Stimulated activated naive B cell treated with anti-CD40 and anti-IgM and Interleukin-4, amounts not matched to agents 10 μg/mL and 1 μg/mL and 100 μg/mL, for 72 hours (primary cell): Measurements from ENCODE around the gene DBNDD1.

Source experiments
- ATAC-seq, 2 donors: fragments of 150-1000 bp; cut with Tn5 transposase; replicated peaks; 2 replicates each; pipeline ENCODE4 v1.10.0; 2021; ENCODE audit warnings: moderate library complexity in 1 of 2
- DNase-seq: peaks from one replicate; pipeline ENCODE4 v3.0.0; 2021
- H3K27ac Mint-ChIP-seq: one replicate; pipeline ENCODE4 v1.8.0; 2022; ENCODE audit warnings: mild to moderate bottlenecking, mixed read lengths
- H3K27me3 Mint-ChIP-seq, 2 donors: one replicate each; pipeline ENCODE4 v1.8.0; 2022; ENCODE audit warnings: mixed read lengths in 2 of 2
- H3K36me3 Mint-ChIP-seq, 2 donors: one replicate each; pipeline ENCODE4 v1.8.0; 2022; ENCODE audit warnings: mixed read lengths in 2 of 2, mild to moderate bottlenecking in 1 of 2
- H3K4me1 Mint-ChIP-seq, 2 donors: one replicate each; pipeline ENCODE4 v1.8.0; 2022; ENCODE audit warnings: mixed read lengths in 2 of 2, mild to moderate bottlenecking in 1 of 2
- H3K4me3 Mint-ChIP-seq, 2 donors: one replicate each; pipeline ENCODE4 v1.8.0; 2022; ENCODE audit warnings: mild to moderate bottlenecking in 2 of 2, mixed read lengths in 2 of 2, moderate library complexity in 1 of 2
- H3K9me3 Mint-ChIP-seq, 2 donors: one replicate each; pipeline ENCODE4 v1.8.0; 2022; ENCODE audit warnings: mixed read lengths in 2 of 2, mild to moderate bottlenecking in 1 of 2

Gene DBNDD1

DNA sequence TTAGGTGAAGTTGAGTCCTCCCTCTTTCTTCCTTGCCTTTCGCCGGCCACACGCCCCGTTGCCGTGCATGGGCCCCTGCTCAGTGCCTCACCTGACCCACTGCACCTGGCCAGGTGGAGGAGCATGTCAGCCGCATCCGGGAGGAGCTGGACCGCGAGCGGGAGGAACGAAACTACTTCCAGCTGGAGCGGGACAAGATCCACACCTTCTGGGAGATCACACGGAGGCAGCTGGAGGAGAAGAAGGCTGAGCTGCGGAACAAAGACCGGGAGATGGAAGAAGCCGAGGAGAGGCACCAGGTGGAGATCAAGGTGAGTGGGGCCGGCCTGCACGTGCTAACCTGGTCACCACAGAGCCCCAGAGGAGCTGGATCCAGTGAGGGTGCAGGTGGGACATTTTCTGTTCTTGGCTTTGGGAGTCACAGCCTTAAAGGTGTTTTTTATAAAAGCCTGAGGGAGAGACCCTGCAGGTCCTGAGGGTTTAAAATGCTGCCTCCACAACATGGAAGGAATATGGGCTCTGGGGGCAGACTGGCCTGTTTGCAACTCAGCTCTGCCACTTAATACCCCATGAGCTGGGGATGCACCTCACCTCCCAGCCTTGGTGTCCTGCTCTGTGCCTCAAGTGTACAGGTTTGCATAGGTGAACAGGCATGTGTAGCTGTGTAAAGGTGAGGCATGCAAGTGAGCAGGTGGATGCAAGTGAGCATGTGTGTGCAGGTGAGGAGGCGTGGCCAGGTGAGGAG is 12.1 kb upstream of the DBNDD1 start:
- peak in 1 of 2 donors; percentile 39 for ATAC-seq
- Mint-ChIP-seq H3K4me3 (peak overlapping the region; percentile 57 to 82), H3K9me3 (peaks cover 6 to 11% of the 10 kb centered on the region in 2 donors), H3K4me1 (peaks cover 9 to 12% of the 10 kb centered on the region in 2 donors), H3K27me3 (peaks cover 10 to 13% of the 10 kb centered on the region in 2 donors), H3K27ac (peak overlapping the region; percentile 97), H3K36me3 (peaks cover 27 to 34% of the 10 kb centered on the region in 2 donors)
- no peak for DNase-seq

DNA sequence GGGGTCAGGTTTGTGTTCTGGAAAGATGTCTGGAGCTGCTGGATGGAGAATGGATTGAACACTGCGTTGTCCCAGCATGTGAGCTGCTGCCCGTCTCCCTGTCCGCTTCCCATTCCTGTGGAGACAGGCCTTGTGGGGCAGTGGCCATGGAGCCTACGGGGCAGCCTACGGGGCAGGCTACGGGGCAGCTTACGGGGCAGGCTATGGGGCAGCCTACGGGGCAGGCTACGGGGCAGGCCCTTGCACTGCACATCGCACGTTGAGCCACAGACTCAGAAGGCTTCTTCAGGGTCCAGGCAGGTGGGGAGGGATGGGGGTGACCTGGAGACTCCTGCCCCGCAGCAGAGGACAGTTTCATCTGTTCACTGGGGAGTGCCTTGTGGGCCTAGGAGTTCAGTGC is 9.7 kb upstream of the DBNDD1 start:
- Mint-ChIP-seq H3K27ac (no peak overlapping the region), H3K4me1 (peaks cover 9 to 18% of the 10 kb centered on the region in 2 donors), H3K27me3 (peaks cover 10 to 13% of the 10 kb centered on the region in 2 donors), H3K36me3 (peaks cover 21 to 25% of the 10 kb centered on the region in 2 donors), H3K4me3 (no peak overlapping the region), H3K9me3 (peaks cover 6 to 11% of the 10 kb centered on the region in 2 donors)
- no peak for ATAC-seq
- no peak for DNase-seq

DNA sequence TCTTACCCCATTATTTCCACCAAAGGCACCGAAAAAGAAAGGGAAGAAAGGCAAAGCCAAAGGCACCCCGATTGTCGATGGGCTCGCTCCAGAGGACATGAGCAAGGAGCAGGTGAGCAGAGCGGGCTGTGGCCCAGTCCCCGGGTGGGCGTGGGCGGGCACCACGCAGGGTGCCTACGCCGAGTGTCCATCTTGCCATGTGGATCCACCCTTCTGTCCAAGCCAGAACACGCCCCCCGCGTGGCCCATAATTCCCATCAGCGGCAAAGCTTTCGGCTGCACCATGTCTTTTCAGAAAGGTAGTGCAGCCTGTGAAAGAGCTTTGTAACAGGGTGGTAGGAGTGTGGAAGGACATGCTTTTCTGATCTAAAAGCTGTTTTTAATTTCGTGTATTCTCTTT is 8.4 kb upstream of the DBNDD1 start:
- Mint-ChIP-seq H3K27ac (no peak overlapping the region), H3K4me3 (no peak overlapping the region), H3K4me1 (peaks cover 9 to 25% of the 10 kb centered on the region in 2 donors), H3K27me3 (peaks cover 10 to 13% of the 10 kb centered on the region in 2 donors), H3K9me3 (peaks cover 6 to 11% of the 10 kb centered on the region in 2 donors), H3K36me3 (peaks cover 15 to 16% of the 10 kb centered on the region in 2 donors)
- DNase-seq (no peak), ATAC-seq (no peak)

GRCh38 chr16:90026135-90026534 is 6.9 kb upstream of the DBNDD1 start:
- Mint-ChIP-seq H3K36me3 (peaks cover 4 to 5% of the 10 kb centered on the region in 2 donors), H3K9me3 (peaks cover 0 to 3% of the 10 kb centered on the region in 2 donors), H3K27me3 (peaks cover under 1 to 3% of the 10 kb centered on the region in 2 donors), H3K27ac (no peak overlapping the region), H3K4me3 (no peak overlapping the region), H3K4me1 (peaks cover 2 to 29% of the 10 kb centered on the region in 2 donors)
- DNase-seq (no peak), ATAC-seq (peak in 1 of 2 donors; percentile 33)

- Mint-ChIP-seq H3K27me3 (peaks cover 0 to 3% of the 10 kb centered on the region in 2 donors), H3K36me3 (peaks cover 2 to 3% of the 10 kb centered on the region in 2 donors), H3K9me3 (peaks cover 0 to 3% of the 10 kb centered on the region in 2 donors), H3K4me1 (peaks cover 6 to 46% of the 10 kb centered on the region in 2 donors), H3K4me3 (peak overlapping the region; percentile 86), H3K27ac (peak overlapping the region; percentile 71)
- DNase-seq (no peak), ATAC-seq (no peak)
These were observed 3.8 kb upstream of the DBNDD1 start for GRCh38 chr16:90023078-90023447.

- Mint-ChIP-seq H3K36me3 (peaks cover 2 to 3% of the 10 kb centered on the region in 2 donors), H3K27me3 (peaks cover 0 to 3% of the 10 kb centered on the region in 2 donors), H3K9me3 (peaks cover 0 to 3% of the 10 kb centered on the region in 2 donors), H3K4me1 (peaks cover 6 to 52% of the 10 kb centered on the region in 2 donors), H3K27ac (peak overlapping the region; percentile 73), H3K4me3 (peak overlapping the region; percentile 86)
- DNase-seq (peak; percentile 85), ATAC-seq (peak; percentile 84 to 88)
These were observed 3.2 kb upstream of the DBNDD1 start for GRCh38 chr16:90022209-90023077.

GRCh38 chr16:90020838-90021382 is 1.7 kb upstream of the DBNDD1 start:
- Mint-ChIP-seq H3K36me3 (peaks cover 2 to 3% of the 10 kb centered on the region in 2 donors), H3K27me3 (peaks cover 0 to 3% of the 10 kb centered on the region in 2 donors), H3K9me3 (peaks cover 0 to 3% of the 10 kb centered on the region in 2 donors), H3K27ac (no peak overlapping the region), H3K4me3 (peak overlapping the region; percentile 2 to 25), H3K4me1 (peaks cover 6 to 50% of the 10 kb centered on the region in 2 donors)
- no peak for DNase-seq
- no peak for ATAC-seq

- Mint-ChIP-seq H3K27me3 (peaks cover 0 to 7% of the 10 kb centered on the region in 2 donors), H3K36me3 (peaks cover 2 to 3% of the 10 kb centered on the region in 2 donors), H3K27ac (peak overlapping the region; percentile 3)
These were observed 1.1 kb upstream of the DBNDD1 start for GRCh38 chr16:90020260-90020837.

DNA sequence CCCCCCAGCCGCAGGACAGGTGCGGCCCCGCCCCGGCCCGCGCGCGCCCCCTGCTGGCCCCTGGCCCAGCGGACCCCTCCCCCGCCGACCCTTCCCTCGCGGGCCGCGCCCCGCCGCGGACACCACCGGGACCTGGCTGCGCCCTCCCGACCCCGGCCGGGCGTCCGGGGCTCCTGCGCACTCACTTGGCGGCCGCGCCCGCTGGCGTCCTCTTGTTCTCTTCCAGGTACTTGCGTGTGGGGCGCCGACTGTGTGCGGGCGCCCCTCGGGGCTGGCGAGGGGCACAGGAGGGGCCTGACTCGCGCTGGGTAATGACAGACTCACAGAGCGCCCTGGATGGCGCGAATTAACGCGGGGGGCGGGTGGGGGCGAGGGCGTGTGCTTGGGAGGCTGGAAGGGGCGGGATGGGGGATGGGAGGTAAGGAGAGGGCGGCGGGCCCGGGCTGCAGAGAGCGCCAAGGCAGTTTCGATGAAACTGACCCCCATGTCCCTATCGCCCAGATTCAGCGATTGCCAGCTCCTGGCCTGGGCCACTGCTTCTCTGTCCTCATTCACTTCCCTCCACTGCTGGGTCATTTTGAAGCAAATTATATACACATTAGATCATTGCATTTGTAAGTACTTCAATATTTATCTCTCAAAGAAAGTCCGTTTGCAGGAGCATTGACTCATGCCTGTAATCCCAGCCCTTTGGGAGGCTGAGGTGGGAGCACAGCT is 445 bp upstream of the DBNDD1 start:
- peaks cover 2 to 3% of the 10 kb centered on the region in 2 donors for H3K36me3 Mint-ChIP-seq
- peaks cover 0 to 3% of the 10 kb centered on the region in 2 donors for H3K9me3 Mint-ChIP-seq
- no peak for DNase-seq
- H3K4me3 Mint-ChIP-seq: peak overlapping the region; percentile 78 to 86
- peaks cover 0 to 7% of the 10 kb centered on the region in 2 donors for H3K27me3 Mint-ChIP-seq
- peak; percentile 38 to 60 for ATAC-seq
- H3K27ac Mint-ChIP-seq: peak overlapping the region; percentile 47
- H3K4me1 Mint-ChIP-seq: peaks cover 9 to 61% of the 10 kb centered on the region in 2 donors

More at GRCh38 chr16:90020260-90020837, 1.1 kb upstream of the DBNDD1 start:
- peaks cover 9 to 54% of the 10 kb centered on the region in 2 donors for H3K4me1 Mint-ChIP-seq
- DNase-seq (no peak), ATAC-seq (no peak)
- H3K4me3 Mint-ChIP-seq: peak overlapping the region; percentile 70 to 86
- H3K9me3 Mint-ChIP-seq: peaks cover 0 to 3% of the 10 kb centered on the region in 2 donors

DNA sequence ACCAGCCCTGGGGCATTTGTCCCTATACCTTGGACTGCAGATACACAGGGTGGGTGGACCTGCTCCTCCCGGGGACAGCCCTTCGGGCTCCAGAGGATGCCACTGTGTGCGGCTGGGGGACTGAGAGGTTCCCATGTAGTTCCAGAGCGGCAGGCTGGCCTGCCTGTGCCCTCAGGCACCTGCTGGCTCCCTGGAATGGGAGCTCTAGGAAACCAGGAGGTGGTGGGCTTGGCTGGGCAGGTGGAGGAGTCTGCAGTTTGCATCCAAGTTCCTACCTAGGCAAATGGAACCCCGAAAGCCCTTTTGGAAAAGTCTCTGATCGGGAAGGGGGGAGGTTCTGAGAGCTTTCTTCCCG is 982 bp downstream of the DBNDD1 start:
- DNase-seq (no peak), ATAC-seq (no peak)
- peaks cover 0 to 7% of the 10 kb centered on the region in 2 donors for H3K27me3 Mint-ChIP-seq
- H3K4me1 Mint-ChIP-seq: peaks cover 15 to 73% of the 10 kb centered on the region in 2 donors
- H3K27ac Mint-ChIP-seq: no peak overlapping the region
- H3K9me3 Mint-ChIP-seq: peaks cover 0 to 3% of the 10 kb centered on the region in 2 donors
- H3K4me3 Mint-ChIP-seq: peak overlapping the region; percentile 79 to 82
- peaks cover 2 to 5% of the 10 kb centered on the region in 2 donors for H3K36me3 Mint-ChIP-seq

DNA sequence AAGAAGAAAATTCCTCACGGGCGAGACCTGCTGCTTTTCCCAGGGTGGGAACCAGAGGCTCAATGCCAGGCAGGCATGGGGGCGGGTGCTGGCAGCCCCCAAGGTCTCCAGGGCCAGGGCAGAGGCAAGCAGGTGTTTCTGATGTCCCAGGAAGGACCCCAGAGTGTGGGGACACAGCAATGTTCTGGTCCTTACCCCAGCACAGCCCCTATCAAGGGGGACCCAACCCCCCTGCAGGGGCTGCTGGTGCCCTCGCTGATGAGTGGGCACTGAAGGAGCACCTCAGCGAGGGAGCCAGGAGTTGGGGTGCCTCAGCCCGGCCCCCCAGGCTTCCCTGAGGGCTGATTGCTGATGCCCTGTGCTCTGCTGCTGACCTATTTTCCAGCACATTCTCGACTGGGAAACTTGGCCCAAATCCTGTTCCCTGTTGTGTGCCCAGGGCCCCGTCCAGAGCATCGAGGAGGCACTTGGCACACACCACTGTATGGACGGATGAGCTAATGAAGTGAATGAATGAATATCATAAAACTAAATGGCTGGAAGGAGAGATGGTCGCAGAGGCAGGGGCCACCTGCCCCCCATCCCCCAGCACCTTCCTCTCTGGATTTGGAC is 2.8 kb downstream of the DBNDD1 start:
- Mint-ChIP-seq H3K27me3 (peaks cover 0 to 4% of the 10 kb centered on the region in 2 donors), H3K36me3 (peaks cover 0 to 4% of the 10 kb centered on the region in 2 donors), H3K27ac (no peak overlapping the region), H3K4me3 (no peak overlapping the region), H3K4me1 (peaks cover 14 to 73% of the 10 kb centered on the region in 2 donors), H3K9me3 (no peaks in the 10 kb centered on the region)
- DNase-seq: no peak
- ATAC-seq: no peak

DNA sequence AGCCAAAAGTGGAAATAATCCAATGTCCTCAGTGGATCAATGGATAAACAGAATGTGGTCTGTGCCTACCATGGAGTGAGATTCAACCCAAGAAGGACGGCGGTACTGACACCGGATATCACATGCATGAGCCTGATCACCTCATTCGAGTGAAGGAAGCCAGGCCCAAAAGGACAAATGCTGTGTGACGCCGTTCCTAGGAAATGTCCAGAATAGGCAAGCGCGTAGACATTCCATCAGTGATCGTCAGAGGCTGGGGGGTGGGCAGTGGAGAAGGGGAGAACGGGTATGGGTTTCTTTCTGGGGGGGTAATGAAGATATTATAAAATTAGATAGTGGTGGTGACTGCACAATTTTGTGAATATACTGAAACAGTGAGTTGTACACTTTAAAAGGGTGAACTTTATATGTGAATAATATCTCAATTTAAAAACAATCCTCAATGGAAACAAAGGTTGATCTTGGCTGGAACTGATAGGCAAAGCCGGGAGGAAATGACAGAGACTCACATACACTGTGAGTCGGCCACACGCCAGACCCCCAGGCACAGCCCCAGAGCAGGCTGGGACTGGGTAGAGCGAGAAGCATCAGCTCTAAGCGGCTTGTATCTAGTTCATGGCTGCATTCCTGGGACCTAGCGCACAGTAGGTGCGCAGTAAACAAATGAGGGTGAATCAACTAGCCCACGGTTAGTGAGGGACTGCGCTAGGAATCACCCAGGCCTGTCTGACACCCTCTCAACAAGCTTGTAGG is 3.5 kb downstream of the DBNDD1 start:
- Mint-ChIP-seq H3K9me3 (no peaks in the 10 kb centered on the region), H3K27me3 (peaks cover 0 to 4% of the 10 kb centered on the region in 2 donors), H3K36me3 (peaks cover 0 to 4% of the 10 kb centered on the region in 2 donors), H3K27ac (no peak overlapping the region), H3K4me1 (peaks cover 17 to 74% of the 10 kb centered on the region in 2 donors), H3K4me3 (no peak overlapping the region)
- ATAC-seq (no peak), DNase-seq (no peak)
